ENCODE measurements around the gene KCNJ5.

Gene KCNJ5

DNA sequence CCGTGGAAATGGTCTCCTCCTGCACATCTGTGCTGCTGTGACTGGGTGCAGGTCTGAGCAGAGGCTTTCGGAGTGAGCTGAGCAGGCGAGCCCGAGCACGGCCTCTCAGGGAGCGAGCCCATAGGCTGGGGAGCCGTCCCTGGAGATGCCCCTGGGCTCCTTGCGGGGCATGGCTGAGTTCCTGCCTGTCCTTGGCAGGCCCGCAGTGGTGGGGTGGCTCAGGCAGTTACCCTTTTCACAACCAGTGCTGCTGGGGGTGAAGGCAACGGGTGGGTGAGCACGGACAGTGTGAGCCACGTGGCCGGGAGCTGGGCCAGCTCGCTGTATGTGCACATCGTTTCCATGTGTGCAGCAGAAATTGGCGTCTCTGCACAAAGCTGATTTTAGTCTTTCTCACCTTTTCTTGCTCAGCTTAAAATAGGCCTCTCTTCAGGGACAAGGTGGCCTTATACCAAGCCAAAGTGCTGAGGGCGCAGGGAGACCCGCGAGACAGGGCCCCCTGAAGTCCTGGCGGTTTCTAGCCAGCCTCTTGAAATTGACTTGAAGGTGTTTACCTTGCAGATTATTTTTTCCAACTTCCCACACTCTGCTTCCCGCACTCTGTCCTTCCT, 51.8 kb downstream of the KCNJ5 start, which contains the start of gene TP53AIP1:
Gene TP53AIP1 (minus strand): TSS at position 55 of the 611 bp plus-strand sequence. CDS start 5,053 bp downstream, outside the sequence.
- peaks cover 7% of the 10 kb centered on the region for H3K4me1 ChIP-seq (ENCODE audit: control insufficient read depth, insufficient read depth, low read length, poor library complexity, severe bottlenecking)
- H3K27ac ChIP-seq (ENCODE audit: low read depth, low read length, severe bottlenecking): no peak within 1 kb of the TSS
- H3K36me3 ChIP-seq (ENCODE audit: control insufficient read depth, insufficient read depth, low read length): no peaks in the 10 kb centered on the region
- H3K9me3 ChIP-seq (ENCODE audit: control insufficient read depth, low read length): no peaks in the 10 kb centered on the region
- H3K4me3 ChIP-seq (ENCODE audit: extremely low read depth, insufficient read depth, low read length, poor library complexity, severe bottlenecking): no peak within 1 kb of the TSS
- WGBS, 2 experiments (ENCODE audit: insufficient coverage in 2 of 2): 89 to 90% methylated on average over 16 to 19 of the region's 21 CpGs

DNA sequence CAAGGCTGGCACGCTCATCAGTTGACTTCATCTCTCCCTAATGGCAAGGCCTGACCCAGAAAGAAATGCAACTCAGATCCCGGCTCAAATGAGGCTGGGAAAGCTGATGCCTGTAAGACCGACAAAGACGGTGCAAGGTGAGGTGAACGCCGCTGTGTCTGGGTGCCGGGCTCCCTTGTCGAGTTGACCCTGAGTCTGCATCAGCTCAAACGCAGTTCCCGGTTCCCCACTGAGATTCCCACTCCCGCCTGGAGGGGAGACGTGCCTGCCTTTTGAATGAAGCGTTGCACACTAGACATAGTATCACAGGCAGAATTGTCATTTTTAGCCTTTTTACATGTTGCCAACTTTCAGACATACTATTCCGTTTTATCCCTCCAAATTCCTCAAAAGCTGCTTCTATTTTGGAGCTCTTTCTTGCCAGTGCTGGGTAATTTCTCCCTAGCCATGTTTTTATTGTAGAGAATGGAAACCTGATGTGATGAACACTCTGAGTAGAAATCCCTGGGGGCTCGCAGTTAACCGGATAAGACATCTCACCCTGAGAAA, 52.3 kb downstream of the KCNJ5 start:
- H3K4me1 ChIP-seq (ENCODE audit: control insufficient read depth, insufficient read depth, low read length, poor library complexity, severe bottlenecking): peaks cover 7% of the 10 kb centered on the region
- no peaks in the 10 kb centered on the region for H3K9me3 ChIP-seq (ENCODE audit: control insufficient read depth, low read length)
- no peak overlapping the region for H3K4me3 ChIP-seq (ENCODE audit: extremely low read depth, insufficient read depth, low read length, poor library complexity, severe bottlenecking)
- whole genome bisulfite sequencing, 2 experiments (ENCODE audit: insufficient coverage in 2 of 2): 85 to 87% methylated on average over 15 to 16 of the region's 16 CpGs
- no peaks in the 10 kb centered on the region for H3K36me3 ChIP-seq (ENCODE audit: control insufficient read depth, insufficient read depth, low read length)
- no peak overlapping the region for H3K27ac ChIP-seq (ENCODE audit: low read depth, low read length, severe bottlenecking)

DNA sequence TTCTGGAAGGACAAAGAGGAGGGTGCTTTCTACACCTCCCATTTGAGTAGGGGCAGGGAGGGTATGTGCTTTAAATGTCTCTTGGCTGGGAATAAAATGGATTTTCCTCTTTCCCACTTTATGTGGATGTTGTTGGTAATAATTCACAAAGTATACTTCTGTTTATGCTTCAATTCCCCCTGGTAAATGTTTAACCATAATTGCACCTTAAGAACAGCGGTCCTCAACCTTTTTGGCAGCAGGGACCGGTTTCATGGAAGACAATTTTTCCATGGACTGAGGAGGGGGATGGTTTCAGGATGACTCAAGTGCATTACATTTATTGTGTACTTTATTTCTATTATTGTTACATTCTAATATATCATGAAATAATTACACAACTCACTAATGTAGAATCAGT, 55.5 kb downstream of the KCNJ5 start:
- Histone ChIP-seq H3K4me1 (ENCODE audit: control insufficient read depth, insufficient read depth, low read length, poor library complexity, severe bottlenecking) (no peaks in the 10 kb centered on the region), H3K4me3 (ENCODE audit: extremely low read depth, insufficient read depth, low read length, poor library complexity, severe bottlenecking) (no peak overlapping the region), H3K36me3 (ENCODE audit: control insufficient read depth, insufficient read depth, low read length) (no peaks in the 10 kb centered on the region), H3K9me3 (ENCODE audit: control insufficient read depth, low read length) (no peaks in the 10 kb centered on the region), H3K27ac (ENCODE audit: low read depth, low read length, severe bottlenecking) (no peak overlapping the region)
- no CpG with 5 or more reads among the region's 2 CpGs for WGBS, 2 experiments (ENCODE audit: insufficient coverage in 2 of 2)

- 89% methylated on average over 1 of the region's 2 CpGs; no CpG with 5 or more reads in 1 of the 2 experiments for WGBS, 2 experiments (ENCODE audit: insufficient coverage in 2 of 2)
- H3K27ac ChIP-seq (ENCODE audit: low read depth, low read length, severe bottlenecking): no peak overlapping the region
- no peak overlapping the region for H3K4me3 ChIP-seq (ENCODE audit: extremely low read depth, insufficient read depth, low read length, poor library complexity, severe bottlenecking)
- no peaks in the 10 kb centered on the region for H3K4me1 ChIP-seq (ENCODE audit: control insufficient read depth, insufficient read depth, low read length, poor library complexity, severe bottlenecking)
- no peaks in the 10 kb centered on the region for H3K36me3 ChIP-seq (ENCODE audit: control insufficient read depth, insufficient read depth, low read length)
- no peaks in the 10 kb centered on the region for H3K9me3 ChIP-seq (ENCODE audit: control insufficient read depth, low read length)
Measured at GRCh38 chr11:128947773-128948172, 56.6 kb downstream of the KCNJ5 start.

DNA sequence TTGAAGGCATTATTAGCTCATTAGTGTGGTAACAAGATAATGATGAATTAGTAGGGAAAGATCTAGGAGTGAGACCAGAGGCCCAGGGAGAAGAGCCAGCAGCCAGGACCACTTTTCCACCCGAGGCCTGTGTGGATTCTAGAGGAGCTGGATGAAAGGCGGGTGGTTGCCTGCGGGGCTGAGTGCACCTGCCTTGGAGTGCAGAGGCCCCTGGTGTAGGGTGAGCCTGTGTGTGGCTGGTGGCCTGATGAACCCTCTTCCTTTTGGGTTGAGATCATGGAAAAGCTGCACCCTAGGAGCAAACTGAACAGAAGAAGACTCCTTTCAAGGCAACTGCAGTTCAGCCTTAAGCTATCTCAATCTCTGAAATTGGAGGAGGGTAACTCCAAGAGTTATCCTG, 57.4 kb downstream of the KCNJ5 start:
- Histone ChIP-seq H3K27ac (ENCODE audit: low read depth, low read length, severe bottlenecking) (no peak overlapping the region), H3K9me3 (ENCODE audit: control insufficient read depth, low read length) (no peaks in the 10 kb centered on the region), H3K4me3 (ENCODE audit: extremely low read depth, insufficient read depth, low read length, poor library complexity, severe bottlenecking) (no peak overlapping the region), H3K36me3 (ENCODE audit: control insufficient read depth, insufficient read depth, low read length) (no peaks in the 10 kb centered on the region), H3K4me1 (ENCODE audit: control insufficient read depth, insufficient read depth, low read length, poor library complexity, severe bottlenecking) (no peaks in the 10 kb centered on the region)
- WGBS, 2 experiments (ENCODE audit: insufficient coverage in 2 of 2): 62% methylated on average over 2 of the region's 3 CpGs; no CpG with 5 or more reads in 1 of the 2 experiments

GRCh38 chr11:128949791-128950454, 58.8 kb downstream of the KCNJ5 start:
- H3K4me3 ChIP-seq (ENCODE audit: extremely low read depth, insufficient read depth, low read length, poor library complexity, severe bottlenecking): no peak overlapping the region
- no peaks in the 10 kb centered on the region for H3K36me3 ChIP-seq (ENCODE audit: control insufficient read depth, insufficient read depth, low read length)
- no peaks in the 10 kb centered on the region for H3K9me3 ChIP-seq (ENCODE audit: control insufficient read depth, low read length)
- no peaks in the 10 kb centered on the region for H3K4me1 ChIP-seq (ENCODE audit: control insufficient read depth, insufficient read depth, low read length, poor library complexity, severe bottlenecking)
- no peak overlapping the region for H3K27ac ChIP-seq (ENCODE audit: low read depth, low read length, severe bottlenecking)
- WGBS, 2 experiments (ENCODE audit: insufficient coverage in 2 of 2): 97 to 98% methylated on average over 5 to 8 of the region's 13 CpGs

DNA sequence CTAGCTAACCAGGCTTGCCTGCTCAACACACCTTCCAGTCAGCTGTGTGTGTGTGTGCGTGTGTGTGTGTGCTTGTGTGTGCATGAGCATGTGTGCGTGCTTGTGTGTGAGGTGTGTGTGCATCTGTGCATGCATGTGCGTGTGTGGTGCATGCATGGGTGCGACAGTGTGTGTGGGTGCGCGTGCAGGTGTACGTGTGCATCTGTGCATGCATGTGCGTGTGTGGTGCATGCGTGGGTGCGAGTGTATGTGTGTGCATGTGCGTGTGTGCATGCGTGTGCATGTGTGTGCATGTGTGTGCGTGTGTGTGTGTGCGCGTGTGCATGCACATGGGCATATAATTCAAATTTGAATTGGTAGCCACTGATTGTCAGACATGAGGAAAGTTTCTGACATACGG, 62.0 kb downstream of the KCNJ5 start:
- no peaks in the 10 kb centered on the region for H3K4me1 ChIP-seq (ENCODE audit: control insufficient read depth, insufficient read depth, low read length, poor library complexity, severe bottlenecking)
- H3K9me3 ChIP-seq (ENCODE audit: control insufficient read depth, low read length): no peaks in the 10 kb centered on the region
- no peak overlapping the region for H3K27ac ChIP-seq (ENCODE audit: low read depth, low read length, severe bottlenecking)
- 93 to 96% methylated on average over 10 to 13 of the region's 16 CpGs for WGBS, 2 experiments (ENCODE audit: insufficient coverage in 2 of 2)
- H3K4me3 ChIP-seq (ENCODE audit: extremely low read depth, insufficient read depth, low read length, poor library complexity, severe bottlenecking): no peak overlapping the region
- H3K36me3 ChIP-seq (ENCODE audit: control insufficient read depth, insufficient read depth, low read length): no peaks in the 10 kb centered on the region

GRCh38 chr11:128955636-128956035, 64.5 kb downstream of the KCNJ5 start:
- Histone ChIP-seq H3K36me3 (ENCODE audit: control insufficient read depth, insufficient read depth, low read length) (no peaks in the 10 kb centered on the region), H3K27ac (ENCODE audit: low read depth, low read length, severe bottlenecking) (no peak overlapping the region), H3K4me1 (ENCODE audit: control insufficient read depth, insufficient read depth, low read length, poor library complexity, severe bottlenecking) (no peaks in the 10 kb centered on the region), H3K4me3 (ENCODE audit: extremely low read depth, insufficient read depth, low read length, poor library complexity, severe bottlenecking) (no peak overlapping the region), H3K9me3 (ENCODE audit: control insufficient read depth, low read length) (no peaks in the 10 kb centered on the region)
- WGBS, 2 experiments (ENCODE audit: insufficient coverage in 2 of 2): 44 to 85% methylated on average over 1 to 2 of the region's 3 CpGs

GRCh38 chr11:128956401-128957201, 65.4 kb downstream of the KCNJ5 start:
- Histone ChIP-seq H3K4me1 (ENCODE audit: control insufficient read depth, insufficient read depth, low read length, poor library complexity, severe bottlenecking) (no peaks in the 10 kb centered on the region), H3K4me3 (ENCODE audit: extremely low read depth, insufficient read depth, low read length, poor library complexity, severe bottlenecking) (no peak overlapping the region), H3K27ac (ENCODE audit: low read depth, low read length, severe bottlenecking) (no peak overlapping the region), H3K9me3 (ENCODE audit: control insufficient read depth, low read length) (no peaks in the 10 kb centered on the region), H3K36me3 (ENCODE audit: control insufficient read depth, insufficient read depth, low read length) (no peaks in the 10 kb centered on the region)
- WGBS, 2 experiments (ENCODE audit: insufficient coverage in 2 of 2): 53 to 75% methylated on average over 4 to 5 of the region's 8 CpGs

DNA sequence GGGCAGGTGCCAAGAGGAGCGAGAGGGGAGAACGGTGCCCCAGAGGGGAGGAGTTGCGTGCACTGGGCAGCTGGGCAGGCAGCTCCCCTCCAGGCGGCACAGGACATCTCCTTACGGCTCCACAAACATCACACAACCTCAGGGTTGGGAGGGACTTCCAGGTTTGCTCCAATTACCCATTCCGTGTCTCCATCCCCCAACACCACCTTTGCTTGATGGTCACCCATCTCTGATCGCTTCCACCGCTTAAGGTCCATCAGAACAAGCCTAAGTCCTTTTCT, 66.0 kb downstream of the KCNJ5 start:
- H3K4me1 ChIP-seq (ENCODE audit: control insufficient read depth, insufficient read depth, low read length, poor library complexity, severe bottlenecking): no peaks in the 10 kb centered on the region
- WGBS, 2 experiments (ENCODE audit: insufficient coverage in 2 of 2): 95 to 99% methylated on average over 4 to 7 of the region's 8 CpGs
- H3K36me3 ChIP-seq (ENCODE audit: control insufficient read depth, insufficient read depth, low read length): no peaks in the 10 kb centered on the region
- H3K4me3 ChIP-seq (ENCODE audit: extremely low read depth, insufficient read depth, low read length, poor library complexity, severe bottlenecking): no peak overlapping the region
- no peak overlapping the region for H3K27ac ChIP-seq (ENCODE audit: low read depth, low read length, severe bottlenecking)
- H3K9me3 ChIP-seq (ENCODE audit: control insufficient read depth, low read length): no peaks in the 10 kb centered on the region
